ENCODE measurements around the gene OR6F1. TPM values are rescaled to one million over a fixed set of nuclear protein-coding genes. Genes with fewer than 3 reads are reported as not detected.

The OR6F1 gene
- polyA plus RNA-seq, 2 of the 4 experiments (the other 2 are of a cell fraction), result not detected

DNA sequence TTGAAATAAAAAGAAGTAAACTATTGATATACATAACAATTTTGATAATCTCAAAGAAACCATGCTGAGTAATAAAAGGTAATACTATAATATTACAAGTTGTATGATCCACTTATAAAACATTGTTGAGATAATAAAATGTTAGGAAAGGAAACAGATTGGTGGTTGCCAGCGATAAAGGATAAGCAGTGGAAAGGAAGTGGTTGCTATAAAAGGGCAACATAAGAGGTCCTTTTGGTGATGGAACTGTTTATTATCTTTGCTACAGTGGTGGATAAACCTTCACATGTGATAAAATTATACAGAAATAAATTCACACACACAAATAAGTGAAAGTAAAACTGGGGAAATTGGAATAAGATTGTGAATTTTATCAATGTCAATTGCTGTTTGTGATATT lies 15.1 kb downstream of the OR6F1 start:
- ATAC-seq (no peak), DNase-seq (ENCODE audit: low read depth in 1 of 2, low spot score in 1 of 2) (no peak), FAIRE-seq (no peak)
- TF ChIP-seq, protein P1, sequence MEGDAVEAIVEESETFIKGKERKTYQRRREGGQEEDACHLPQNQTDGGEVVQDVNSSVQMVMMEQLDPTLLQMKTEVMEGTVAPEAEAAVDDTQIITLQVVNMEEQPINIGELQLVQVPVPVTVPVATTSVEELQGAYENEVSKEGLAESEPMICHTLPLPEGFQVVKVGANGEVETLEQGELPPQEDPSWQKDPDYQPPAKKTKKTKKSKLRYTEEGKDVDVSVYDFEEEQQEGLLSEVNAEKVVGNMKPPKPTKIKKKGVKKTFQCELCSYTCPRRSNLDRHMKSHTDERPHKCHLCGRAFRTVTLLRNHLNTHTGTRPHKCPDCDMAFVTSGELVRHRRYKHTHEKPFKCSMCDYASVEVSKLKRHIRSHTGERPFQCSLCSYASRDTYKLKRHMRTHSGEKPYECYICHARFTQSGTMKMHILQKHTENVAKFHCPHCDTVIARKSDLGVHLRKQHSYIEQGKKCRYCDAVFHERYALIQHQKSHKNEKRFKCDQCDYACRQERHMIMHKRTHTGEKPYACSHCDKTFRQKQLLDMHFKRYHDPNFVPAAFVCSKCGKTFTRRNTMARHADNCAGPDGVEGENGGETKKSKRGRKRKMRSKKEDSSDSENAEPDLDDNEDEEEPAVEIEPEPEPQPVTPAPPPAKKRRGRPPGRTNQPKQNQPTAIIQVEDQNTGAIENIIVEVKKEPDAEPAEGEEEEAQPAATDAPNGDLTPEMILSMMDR (IDR thresholded peaks at IDR 0.05), result no peak
- TF ChIP-seq MYC (IDR thresholded peaks at IDR 0.05; ENCODE audit: borderline replicate concordance, low read length), result no peak
- no peak for TF ChIP-seq NFE2L2 (conservative IDR thresholded peaks at IDR 0.05; ENCODE audit: low read length)
- TF ChIP-seq, protein P2, sequence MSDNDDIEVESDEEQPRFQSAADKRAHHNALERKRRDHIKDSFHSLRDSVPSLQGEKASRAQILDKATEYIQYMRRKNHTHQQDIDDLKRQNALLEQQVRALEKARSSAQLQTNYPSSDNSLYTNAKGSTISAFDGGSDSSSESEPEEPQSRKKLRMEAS (IDR thresholded peaks at IDR 0.05), result no peak
- no peak for TF ChIP-seq RFX5 (IDR thresholded peaks at IDR 0.05)
- TF ChIP-seq POLR2AphosphoS2 (conservative IDR thresholded peaks at IDR 0.05; ENCODE audit: low read length), result no peak
- TF ChIP-seq KDM5A (IDR thresholded peaks at IDR 0.05), result no peak
- TF ChIP-seq JUNB (IDR thresholded peaks at IDR 0.05), result no peak
- no peak for TF ChIP-seq MAZ (IDR thresholded peaks at IDR 0.05; ENCODE audit: borderline replicate concordance, low read depth, low read length)
- TF ChIP-seq RAD21 (conservative IDR thresholded peaks at IDR 0.05 in 1 of 2, IDR thresholded peaks at IDR 0.05 in 1 of 2), result no peak
- TF ChIP-seq, protein P3, sequence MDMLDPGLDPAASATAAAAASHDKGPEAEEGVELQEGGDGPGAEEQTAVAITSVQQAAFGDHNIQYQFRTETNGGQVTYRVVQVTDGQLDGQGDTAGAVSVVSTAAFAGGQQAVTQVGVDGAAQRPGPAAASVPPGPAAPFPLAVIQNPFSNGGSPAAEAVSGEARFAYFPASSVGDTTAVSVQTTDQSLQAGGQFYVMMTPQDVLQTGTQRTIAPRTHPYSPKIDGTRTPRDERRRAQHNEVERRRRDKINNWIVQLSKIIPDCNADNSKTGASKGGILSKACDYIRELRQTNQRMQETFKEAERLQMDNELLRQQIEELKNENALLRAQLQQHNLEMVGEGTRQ (IDR thresholded peaks at IDR 0.05), result no peak
- TF ChIP-seq ZC3H11A (IDR thresholded peaks at IDR 0.05), result no peak
- TF ChIP-seq HOXA7 (CRISPR knock-in tag; IDR thresholded peaks at IDR 0.05), result no peak
- no peak for TF ChIP-seq HOXB5 (CRISPR knock-in tag; IDR thresholded peaks at IDR 0.05)
- TF ChIP-seq HEYL (CRISPR knock-in tag; IDR thresholded peaks at IDR 0.05), result no peak
- ChIA-PET CTCF (no interaction called here), POLR2A (no interaction called here)
- H3K27ac ChIP-seq, result no peak overlapping the region
- H3K4me1 ChIP-seq, result no peaks in the 10 kb centered on the region
- WGBS (ENCODE audit: missing lambda C conversion rate), result 73% methylated on average over 1 of the region's 1 CpG
- peaks cover 2% of the 10 kb centered on the region; the same call in 1 of the 3 replicates for H3K9me3 ChIP-seq
- H3K4me2 ChIP-seq, result no peak overlapping the region
- no peak overlapping the region for H3K4me3 ChIP-seq

DNA sequence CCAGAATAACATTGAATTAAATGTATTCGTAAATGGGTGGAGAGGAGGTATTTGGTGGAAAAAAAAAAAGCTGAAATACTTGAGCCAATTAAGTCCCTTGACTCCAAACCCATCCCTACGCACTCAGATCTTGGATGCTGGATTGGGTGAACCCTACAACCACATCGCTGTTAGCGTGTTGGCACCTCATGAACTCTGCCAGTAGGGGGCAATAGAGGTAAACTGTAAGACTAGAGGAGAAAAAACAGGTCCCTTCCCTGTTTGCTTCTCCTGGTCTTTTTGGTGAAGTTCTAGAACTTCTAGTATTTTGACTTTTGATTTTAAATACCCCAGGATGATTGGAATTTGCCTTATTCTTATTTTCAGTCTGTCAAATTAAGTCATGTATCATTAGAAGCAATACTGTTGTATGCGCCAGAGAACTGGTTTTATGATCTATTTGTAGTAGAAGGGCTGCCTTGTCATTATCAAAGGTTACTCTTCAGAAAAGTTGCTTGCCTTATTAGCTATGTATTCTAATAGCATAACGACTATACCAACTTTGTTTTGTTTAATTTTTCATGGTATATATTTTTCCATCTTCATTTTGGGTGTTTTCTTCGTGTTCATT lies 35.1 kb downstream of the OR6F1 start:
- Histone ChIP-seq H3K4me2 (no peak overlapping the region), H3K27ac (no peak overlapping the region), H3K4me3 (no peak overlapping the region), H3K4me1 (no peaks in the 10 kb centered on the region), H3K9me3 (no peaks in the 10 kb centered on the region)
- peak; percentile 2 to 42 for DNase-seq (ENCODE audit: low read depth in 1 of 2, low spot score in 1 of 2)
- 20% methylated on average over 7 of the region's 7 CpGs for WGBS (ENCODE audit: missing lambda C conversion rate)
- TF ChIP-seq ZSCAN20 (CRISPR knock-in tag; IDR thresholded peaks at IDR 0.05) (no peak), RAD21 (conservative IDR thresholded peaks at IDR 0.05 in 1 of 2, IDR thresholded peaks at IDR 0.05 in 1 of 2) (peak in 1 of 2 experiments; percentile 46; a peak in 3 of 5 replicates)
- TF ChIP-seq, protein P1 (IDR thresholded peaks at IDR 0.05), result peak; percentile 20; the same call in 1 of the 3 replicates
- FAIRE-seq, result no peak
- CTCF ChIA-PET, result no interaction called here
- ATAC-seq, result peak in 1 of 2 experiments; percentile 68; a peak in 2 of 6 replicates
- POLR2A ChIA-PET, result no interaction called here

DNA sequence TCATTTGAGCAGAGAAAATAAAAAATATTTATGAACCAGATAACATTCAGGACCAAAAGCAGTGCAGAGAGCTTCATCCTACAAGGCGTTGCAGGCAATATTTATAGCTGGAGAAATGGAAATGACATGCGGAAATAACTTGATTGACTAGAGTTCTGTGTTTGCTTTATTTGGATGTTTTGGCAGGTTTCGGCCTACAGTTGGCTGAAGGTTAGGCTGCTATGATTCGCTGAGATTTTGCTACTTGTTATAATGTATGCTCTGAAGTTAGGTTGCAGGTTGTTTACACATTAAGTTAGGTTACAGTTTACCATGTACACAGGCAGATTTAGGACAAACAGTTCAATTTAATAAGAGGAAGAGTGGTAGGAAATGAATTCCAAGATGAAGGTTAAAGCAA lies 36.3 kb downstream of the OR6F1 start:
- Histone ChIP-seq H3K9me3 (peaks cover 6% of the 10 kb centered on the region; the same call in 1 of the 3 replicates), H3K4me2 (no peak overlapping the region), H3K27ac (no peak overlapping the region), H3K4me1 (no peaks in the 10 kb centered on the region), H3K4me3 (no peak overlapping the region)
- FAIRE-seq (no peak), ATAC-seq (no peak), DNase-seq (ENCODE audit: low read depth in 1 of 2, low spot score in 1 of 2) (no peak)
- WGBS (ENCODE audit: missing lambda C conversion rate), result 28% methylated on average over 4 of the region's 4 CpGs
- ChIA-PET POLR2A (no interaction called here), CTCF (no interaction called here)
- TF ChIP-seq, protein P1 (IDR thresholded peaks at IDR 0.05), result no peak
- TF ChIP-seq, protein P4, sequence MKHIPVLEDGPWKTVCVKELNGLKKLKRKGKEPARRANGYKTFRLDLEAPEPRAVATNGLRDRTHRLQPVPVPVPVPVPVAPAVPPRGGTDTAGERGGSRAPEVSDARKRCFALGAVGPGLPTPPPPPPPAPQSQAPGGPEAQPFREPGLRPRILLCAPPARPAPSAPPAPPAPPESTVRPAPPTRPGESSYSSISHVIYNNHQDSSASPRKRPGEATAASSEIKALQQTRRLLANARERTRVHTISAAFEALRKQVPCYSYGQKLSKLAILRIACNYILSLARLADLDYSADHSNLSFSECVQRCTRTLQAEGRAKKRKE (CRISPR knock-in tag; IDR thresholded peaks at IDR 0.05; ENCODE audit: low read depth), result no peak
- TF ChIP-seq RCOR1 (IDR thresholded peaks at IDR 0.05; ENCODE audit: low read depth, low read length) (no peak), HOXB5 (CRISPR knock-in tag; IDR thresholded peaks at IDR 0.05) (no peak), HDAC2 (IDR thresholded peaks at IDR 0.05) (no peak), KDM1A (IDR thresholded peaks at IDR 0.05; ENCODE audit: low read depth) (no peak), RARB (CRISPR knock-in tag; IDR thresholded peaks at IDR 0.05) (no peak), TP53 (CRISPR knock-in tag; IDR thresholded peaks at IDR 0.05) (no peak)
- TF ChIP-seq, protein P5, sequence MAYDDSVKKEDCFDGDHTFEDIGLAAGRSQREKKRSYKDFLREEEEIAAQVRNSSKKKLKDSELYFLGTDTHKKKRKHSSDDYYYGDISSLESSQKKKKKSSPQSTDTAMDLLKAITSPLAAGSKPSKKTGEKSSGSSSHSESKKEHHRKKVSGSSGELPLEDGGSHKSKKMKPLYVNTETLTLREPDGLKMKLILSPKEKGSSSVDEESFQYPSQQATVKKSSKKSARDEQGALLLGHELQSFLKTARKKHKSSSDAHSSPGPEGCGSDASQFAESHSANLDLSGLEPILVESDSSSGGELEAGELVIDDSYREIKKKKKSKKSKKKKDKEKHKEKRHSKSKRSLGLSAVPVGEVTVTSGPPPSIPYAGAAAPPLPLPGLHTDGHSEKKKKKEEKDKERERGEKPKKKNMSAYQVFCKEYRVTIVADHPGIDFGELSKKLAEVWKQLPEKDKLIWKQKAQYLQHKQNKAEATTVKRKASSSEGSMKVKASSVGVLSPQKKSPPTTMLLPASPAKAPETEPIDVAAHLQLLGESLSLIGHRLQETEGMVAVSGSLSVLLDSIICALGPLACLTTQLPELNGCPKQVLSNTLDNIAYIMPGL (CRISPR knock-in tag; IDR thresholded peaks at IDR 0.05; ENCODE audit: borderline replicate concordance), result no peak

All from A549 (cell line).